Measurements from ENCODE around the gene PPP1R1C.

The PPP1R1C gene

GRCh38 chr2:181972431-181973170 is 13.1 kb upstream of the PPP1R1C start:
- DNase-seq: no peak

- no peak for DNase-seq
Measured at GRCh38 chr2:181973171-181973783, 12.4 kb upstream of the PPP1R1C start.

GRCh38 chr2:181977661-181978350 is 7.8 kb upstream of the PPP1R1C start:
- no peak for DNase-seq

GRCh38 chr2:181978351-181979150 is 7.1 kb upstream of the PPP1R1C start:
- DNase-seq: no peak

GRCh38 chr2:181984060-181984459 is 1.6 kb upstream of the PPP1R1C start:
- no peak for DNase-seq

- DNase-seq: no peak
Measured at GRCh38 chr2:181984814-181985631, 630 bp upstream of the PPP1R1C start.

- no peak for DNase-seq
Measured at GRCh38 chr2:181988154-181988924, 2.7 kb downstream of the PPP1R1C start.

GRCh38 chr2:181989099-181989498 is 3.4 kb downstream of the PPP1R1C start:
- no peak for DNase-seq

- no peak for DNase-seq
Measured at GRCh38 chr2:181991171-181991885, 5.7 kb downstream of the PPP1R1C start.

- DNase-seq: no peak
Measured at GRCh38 chr2:181992776-181993175, 7.1 kb downstream of the PPP1R1C start.

GRCh38 chr2:181995289-181995688 is 9.6 kb downstream of the PPP1R1C start:
- no peak for DNase-seq

- DNase-seq: no peak
Measured at GRCh38 chr2:181998041-181998835, 12.6 kb downstream of the PPP1R1C start.

- no peak for DNase-seq
Measured at GRCh38 chr2:181998891-181999654, 13.4 kb downstream of the PPP1R1C start.

GRCh38 chr2:181999911-182000310 is 14.3 kb downstream of the PPP1R1C start:
- DNase-seq: no peak

- DNase-seq: no peak
Measured at GRCh38 chr2:182004945-182005520, 19.4 kb downstream of the PPP1R1C start.

GRCh38 chr2:182006595-182007341 is 21.1 kb downstream of the PPP1R1C start:
- DNase-seq: no peak

- DNase-seq: no peak
Measured at GRCh38 chr2:182014284-182014683, 28.6 kb downstream of the PPP1R1C start.
